ENCODE measurements around the gene TANC1.

Gene TANC1

DNA sequence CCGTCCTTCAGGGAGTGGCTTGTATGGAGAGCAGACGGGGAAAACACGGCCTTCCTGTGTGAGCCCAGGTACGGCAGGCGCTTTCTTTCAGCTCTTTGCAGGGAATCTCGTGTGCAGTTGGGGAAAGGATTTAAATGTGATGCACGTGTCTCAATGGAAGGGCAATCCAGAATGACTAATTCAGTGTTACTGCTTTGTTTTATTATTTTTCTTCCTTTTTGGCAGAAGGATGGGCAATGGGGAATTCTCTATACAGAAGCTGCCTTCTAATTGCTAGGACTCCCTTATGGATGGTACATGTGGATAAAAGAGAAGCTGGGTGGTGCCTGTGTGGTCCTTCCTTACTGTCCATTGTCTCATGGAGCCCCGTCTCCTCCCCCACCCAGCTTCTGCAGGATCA, 210.7 kb downstream of the TANC1 start:
- in situ Hi-C loops (cut with MboI; ENCODE audit: low pct_unique_long_range_greater_than_20kb, low sequenced_read_pairs, unreplicated experiment): no loop called here

DNA sequence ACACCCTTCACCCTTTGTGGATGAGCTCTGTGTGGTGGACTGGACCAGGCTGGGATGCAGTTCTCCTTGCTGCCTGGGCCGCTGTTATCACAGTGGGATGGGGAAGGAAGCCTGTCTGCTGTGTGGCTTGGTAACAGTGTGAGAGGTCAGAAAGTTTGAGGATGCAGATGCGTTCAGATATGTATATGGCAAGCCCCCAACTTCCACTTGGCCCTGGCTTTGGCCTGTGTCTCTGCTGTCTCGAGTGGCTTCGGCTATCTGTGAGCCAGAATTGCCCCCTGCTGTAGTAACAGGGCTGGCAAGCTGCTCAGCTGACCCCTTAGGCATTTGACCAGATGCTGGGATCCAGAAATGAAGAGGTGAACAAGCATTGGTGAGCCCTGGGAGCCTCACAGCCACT, 211.3 kb downstream of the TANC1 start:
- in situ Hi-C loops (cut with MboI; ENCODE audit: low pct_unique_long_range_greater_than_20kb, low sequenced_read_pairs, unreplicated experiment): no loop called here
- TF ChIP-seq, protein P1, sequence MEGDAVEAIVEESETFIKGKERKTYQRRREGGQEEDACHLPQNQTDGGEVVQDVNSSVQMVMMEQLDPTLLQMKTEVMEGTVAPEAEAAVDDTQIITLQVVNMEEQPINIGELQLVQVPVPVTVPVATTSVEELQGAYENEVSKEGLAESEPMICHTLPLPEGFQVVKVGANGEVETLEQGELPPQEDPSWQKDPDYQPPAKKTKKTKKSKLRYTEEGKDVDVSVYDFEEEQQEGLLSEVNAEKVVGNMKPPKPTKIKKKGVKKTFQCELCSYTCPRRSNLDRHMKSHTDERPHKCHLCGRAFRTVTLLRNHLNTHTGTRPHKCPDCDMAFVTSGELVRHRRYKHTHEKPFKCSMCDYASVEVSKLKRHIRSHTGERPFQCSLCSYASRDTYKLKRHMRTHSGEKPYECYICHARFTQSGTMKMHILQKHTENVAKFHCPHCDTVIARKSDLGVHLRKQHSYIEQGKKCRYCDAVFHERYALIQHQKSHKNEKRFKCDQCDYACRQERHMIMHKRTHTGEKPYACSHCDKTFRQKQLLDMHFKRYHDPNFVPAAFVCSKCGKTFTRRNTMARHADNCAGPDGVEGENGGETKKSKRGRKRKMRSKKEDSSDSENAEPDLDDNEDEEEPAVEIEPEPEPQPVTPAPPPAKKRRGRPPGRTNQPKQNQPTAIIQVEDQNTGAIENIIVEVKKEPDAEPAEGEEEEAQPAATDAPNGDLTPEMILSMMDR (IDR thresholded peaks at IDR 0.05; ENCODE audit: extremely low read depth, insufficient read depth, missing control alignments): no peak
- DNase-seq (ENCODE audit: low spot score): no peak

More for the DNA sequence above, 210.7 kb downstream of the TANC1 start:
- TF ChIP-seq, protein P1 (IDR thresholded peaks at IDR 0.05; ENCODE audit: extremely low read depth, insufficient read depth, missing control alignments): no peak
- no peak for DNase-seq (ENCODE audit: low spot score)

DNA sequence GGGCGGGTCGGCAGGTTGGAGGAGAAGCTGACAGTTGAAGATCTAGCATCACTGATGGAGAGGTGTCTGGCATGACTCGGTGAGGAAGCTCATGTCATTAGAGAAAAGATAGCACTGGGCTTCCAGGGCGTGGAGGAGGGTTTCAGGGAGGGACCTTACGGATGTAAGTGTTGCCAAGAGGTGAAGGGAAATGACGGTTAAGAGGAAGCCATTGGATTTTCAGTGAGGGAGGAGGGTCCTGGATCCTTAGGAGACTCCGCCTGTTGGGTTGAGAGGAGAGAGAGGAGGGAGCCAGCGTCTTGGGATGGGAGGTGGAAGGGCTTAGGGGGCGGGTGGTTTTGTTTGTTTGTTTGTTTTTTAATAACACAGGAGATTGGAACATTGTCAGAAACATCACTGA, 214.9 kb downstream of the TANC1 start:
- in situ Hi-C loops (cut with MboI; ENCODE audit: low pct_unique_long_range_greater_than_20kb, low sequenced_read_pairs, unreplicated experiment): no loop called here
- DNase-seq (ENCODE audit: low spot score): no peak
- TF ChIP-seq, protein P1 (IDR thresholded peaks at IDR 0.05; ENCODE audit: extremely low read depth, insufficient read depth, missing control alignments): no peak

DNA sequence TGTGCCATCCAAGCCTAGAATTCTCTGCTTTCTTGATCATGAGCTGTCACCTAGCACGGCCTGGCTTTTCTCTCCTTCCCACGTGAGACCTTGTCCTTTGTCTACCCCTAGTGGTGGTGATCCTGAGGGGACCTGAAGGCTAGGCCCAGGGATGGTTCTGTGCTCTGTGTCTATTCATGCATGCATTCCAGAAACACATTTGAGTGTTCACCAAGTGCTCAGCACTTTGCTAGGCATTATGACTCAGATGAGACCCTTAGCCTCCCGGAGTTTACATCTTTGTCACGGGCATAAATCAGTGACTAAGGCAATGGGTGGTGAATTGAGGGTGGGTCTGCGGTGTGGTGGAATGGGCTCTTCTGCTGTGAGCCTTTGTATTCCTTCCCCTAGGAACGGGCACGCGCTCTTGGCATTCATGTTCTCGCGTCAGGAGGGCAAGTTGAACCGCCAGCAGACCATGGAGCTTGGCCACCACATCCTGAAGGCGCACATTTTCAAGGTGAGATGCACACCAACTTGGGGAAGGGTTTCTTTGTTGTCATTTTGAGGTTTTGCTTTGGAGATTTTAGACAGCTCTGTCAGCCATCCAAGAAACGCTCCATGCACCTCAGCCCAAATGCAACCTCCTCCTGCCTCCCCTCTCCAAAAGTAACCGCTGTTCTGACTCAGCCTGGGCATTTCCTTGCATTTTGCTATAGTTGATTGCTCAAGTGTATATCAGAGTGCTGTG, 217.1 kb downstream of the TANC1 start:
- peak; percentile 63 for DNase-seq (ENCODE audit: low spot score)
- TF ChIP-seq, protein P1 (IDR thresholded peaks at IDR 0.05; ENCODE audit: extremely low read depth, insufficient read depth, missing control alignments): peak; percentile 47
- in situ Hi-C loops (cut with MboI; ENCODE audit: low pct_unique_long_range_greater_than_20kb, low sequenced_read_pairs, unreplicated experiment): no loop called here

DNA sequence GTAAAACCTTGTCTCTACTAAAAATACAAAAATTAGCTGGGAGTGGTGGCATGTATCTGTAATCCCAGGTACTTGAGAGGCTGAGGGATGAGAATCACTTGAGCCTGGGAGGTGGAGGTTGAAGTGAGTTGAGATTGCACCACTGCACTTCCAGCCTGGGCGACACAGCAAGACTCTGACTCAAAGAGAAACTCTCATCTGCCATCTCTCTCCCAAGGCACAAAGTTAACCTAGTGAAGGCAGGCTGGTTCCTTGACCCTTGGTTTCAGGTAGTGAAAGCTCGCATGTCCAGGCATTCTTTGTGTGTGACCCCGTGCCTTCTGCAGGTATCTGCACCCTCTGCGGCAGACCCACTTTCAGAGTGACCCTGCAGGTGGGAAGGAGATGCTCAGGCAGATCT, 218.0 kb downstream of the TANC1 start:
- in situ Hi-C loops (cut with MboI; ENCODE audit: low pct_unique_long_range_greater_than_20kb, low sequenced_read_pairs, unreplicated experiment): no loop called here
- no peak for DNase-seq (ENCODE audit: low spot score)

DNA sequence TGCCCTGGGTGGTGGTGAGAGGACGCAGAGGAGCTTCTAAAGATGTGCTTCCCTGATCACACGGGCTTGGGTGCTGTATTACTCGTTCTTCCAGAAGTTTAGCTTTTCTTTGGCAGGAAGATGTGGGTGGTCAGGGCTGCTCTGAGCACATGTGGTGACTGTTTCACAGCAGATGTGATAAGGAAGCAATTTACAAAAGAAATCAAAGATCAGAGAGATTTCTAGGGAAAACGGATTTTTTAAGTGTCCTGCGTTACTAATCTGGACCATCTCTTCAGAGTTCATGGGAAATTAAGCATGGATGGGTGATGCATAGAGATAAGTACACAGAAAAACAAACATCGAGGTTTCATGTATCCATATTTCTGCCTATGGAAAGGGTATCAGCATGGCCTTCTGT, 218.7 kb downstream of the TANC1 start:
- in situ Hi-C loops (cut with MboI; ENCODE audit: low pct_unique_long_range_greater_than_20kb, low sequenced_read_pairs, unreplicated experiment): no loop called here
- TF ChIP-seq, protein P1 (IDR thresholded peaks at IDR 0.05; ENCODE audit: extremely low read depth, insufficient read depth, missing control alignments): no peak
- no peak for DNase-seq (ENCODE audit: low spot score)

More for the DNA sequence above, 218.0 kb downstream of the TANC1 start:
- TF ChIP-seq, protein P1 (IDR thresholded peaks at IDR 0.05; ENCODE audit: extremely low read depth, insufficient read depth, missing control alignments): no peak
